A549 (cell line): ENCODE measurements around the gene CIAO2A. TPM values are rescaled to one million over a fixed set of nuclear protein-coding genes. Genes with fewer than 3 reads are reported as not detected.
A peak's percentile ranks its signal among the peaks of the same experiment; 100 is the strongest.
"Not testable (repeated sequence)": the region's sequence is repeated elsewhere in the genome, so short reads cannot be mapped to it uniquely, and the experiment has no call there.

Source experiments
- ATAC-seq, 2 experiments: fragments of 200-7000 bp in 1 of 2; fragments of >200 bp in 1 of 2; cut with Nextera tagmentation in 1 of 2; cut with Tn5 transposase in 1 of 2; 3 replicates each; pipeline versions ENCODE4 v1.8.0 to v1.9.1; 2018 to 2020; ENCODE audit warnings: mild to moderate bottlenecking in 1 of 2, moderate library complexity in 1 of 2
- CTCF ChIA-PET: fragments of 300-600 bp; sonication (Branson Sonifier 250); formaldehyde crosslinking; extraction: SDS; loops from one replicate; lab custom pipeline; 2021; ENCODE audit warnings: antibody characterized with exemption, inconsistent platforms; lab: Yijun Ruan, JAX
- POLR2A ChIA-PET: fragments of 350-600 bp; formaldehyde crosslinking; extraction: SDS; loops from one replicate; lab custom pipeline; 2021; ENCODE audit warnings: antibody characterized with exemption, inconsistent platforms; lab: Yijun Ruan, JAX
- DNase-seq, 2 experiments: peaks; one replicate each; pipeline versions ENCODE4 v3.0.0 to v3.0.0-alpha.2; 2011 to 2016; ENCODE audit warnings: low read depth in 1 of 2, low spot score in 1 of 2
- FAIRE-seq: peaks from 2 replicates; lab custom pipeline; 2011; peaks lifted over from hg19 to GRCh38; lab: Jason Lieb, UNC
- H3K27ac ChIP-seq, 2 experiments: fragments of >200 bp; sonication (Bioruptor Twin); formaldehyde crosslinking; 3 replicates each; pipeline ENCODE4 v1.5.1; 2016 to 2017
- H3K4me1 ChIP-seq: fragments of >200 bp; sonication (Bioruptor Twin); formaldehyde crosslinking; 3 replicates; pipeline ENCODE4 v1.6.1; 2016
- H3K4me2 ChIP-seq: fragments of >200 bp; sonication (Bioruptor Twin); formaldehyde crosslinking; 3 replicates; pipeline ENCODE4 v1.6.1; 2016
- H3K4me3 ChIP-seq: fragments of >200 bp; sonication (Bioruptor Twin); formaldehyde crosslinking; 3 replicates; pipeline ENCODE4 v1.5.1; 2016
- H3K9me3 ChIP-seq: fragments of >200 bp; sonication (Bioruptor Twin); formaldehyde crosslinking; 3 replicates; pipeline ENCODE4 v1.6.1; 2016
- ATOH8 ChIP-seq: fragments of 250-450 bp; sonication (Bioruptor Pico); IDR thresholded peaks from 2 replicates; pipeline ENCODE4 v1.5.0; 2020; ENCODE audit warnings: low read depth, mild to moderate bottlenecking, moderate library complexity
- CHD4 ChIP-seq: fragments of 200-600 bp; sonication (generic); IDR thresholded peaks from 2 replicates; pipeline ENCODE4 v1.6.1; 2016; ENCODE audit warnings: antibody characterized with exemption, mild to moderate bottlenecking, borderline replicate concordance
- EHMT2 ChIP-seq: fragments of 200-600 bp; sonication (generic); IDR thresholded peaks from 2 replicates; pipeline ENCODE4 v1.6.1; 2016; ENCODE audit warnings: antibody characterized with exemption, low read depth, mild to moderate bottlenecking, moderate library complexity
- ESRRA ChIP-seq: fragments of 150-350 bp; IDR thresholded peaks from 2 replicates; pipeline ENCODE4 v1.6.1; 2014; ENCODE audit warnings: mild to moderate bottlenecking, low read length, borderline replicate concordance
- HES2 ChIP-seq: fragments of >200 bp; sonication (Bioruptor Twin); formaldehyde crosslinking; IDR thresholded peaks from 2 replicates; pipeline ENCODE4 v1.6.1; 2016
- HOXB13 ChIP-seq: fragments of 250-450 bp; sonication (Bioruptor Pico); IDR thresholded peaks from 2 replicates; pipeline ENCODE4 v1.5.0; 2020; ENCODE audit warnings: low read depth, mild to moderate bottlenecking, moderate library complexity
- KDM1A ChIP-seq: fragments of 200-600 bp; sonication (generic); IDR thresholded peaks from 2 replicates; pipeline ENCODE4 v1.6.1; 2016; ENCODE audit warnings: low read depth, mild to moderate bottlenecking
- KDM5A ChIP-seq: fragments of 200-600 bp; sonication (generic); IDR thresholded peaks from 2 replicates; pipeline ENCODE4 v1.6.1; 2016; ENCODE audit warnings: antibody characterized with exemption, mild to moderate bottlenecking
- MAFK ChIP-seq: fragments of 450-650 bp; IDR thresholded peaks from 2 replicates; pipeline ENCODE4 v1.6.1; 2014; ENCODE audit not compliant: partially characterized antibody
- MAZ ChIP-seq: fragments of 150-350 bp; IDR thresholded peaks from 2 replicates; pipeline ENCODE4 v1.6.1; 2014; ENCODE audit warnings: antibody characterized with exemption, low read depth, low read length, borderline replicate concordance
- NR3C1 ChIP-seq: fragments of >200 bp; sonication (Bioruptor Twin); formaldehyde crosslinking; IDR thresholded peaks from 3 replicates; pipeline ENCODE4 v1.6.1; 2017
- RFX5 ChIP-seq: fragments of 450-650 bp; IDR thresholded peaks from 2 replicates; pipeline ENCODE4 v1.7.1; 2014; ENCODE audit warnings: antibody characterized with exemption, mild to moderate bottlenecking, moderate library complexity
- TFCP2L1 ChIP-seq: fragments of 250-450 bp; sonication (Bioruptor Pico); IDR thresholded peaks from 2 replicates; pipeline ENCODE4 v1.5.0; 2021; ENCODE audit warnings: mild to moderate bottlenecking
- ZSCAN20 ChIP-seq: fragments of 250-450 bp; sonication (Bioruptor Pico); IDR thresholded peaks from 2 replicates; pipeline ENCODE4 v1.8.0; 2022; ENCODE audit warnings: mild to moderate bottlenecking, moderate library complexity
- WGBS: methylation state at CpG from one replicate; pipeline ENCODE4 v1.1.6; 2017; ENCODE audit errors: missing lambda C conversion rate; 5-methylcytosine and 5-hydroxymethylcytosine counted together
- polyA plus RNA-seq, 4 experiments: library from polyadenylated mRNA; depleted of rRNA in 3 of 4; stranded (reverse); fragments of >200 nt; fragmentation: RNase III in 1 of 4; extraction: RNeasy Plus Mini Kit Qiagen cat#74134 plus additional on column Dnase treatment in 1 of 4; gene quantifications; 2 replicates in 3 of 4; 3 replicates in 1 of 4; pipeline ENCODE4 v1.2.3, GENCODE V29; 2011 to 2017

Gene CIAO2A
- polyA plus RNA-seq, 2 of the 4 experiments (the other 2 are of a cell fraction) = 156 to 231 TPM

GRCh38 chr15:64059104-64059503 is 34.5 kb downstream of the CIAO2A start:
- FAIRE-seq, DNase-seq, H3K4me3 ChIP-seq, H3K4me2 ChIP-seq, ATAC-seq, POLR2A ChIA-PET, H3K9me3 ChIP-seq, H3K4me1 ChIP-seq, H3K27ac ChIP-seq: not testable (repeated sequence)
- CTCF ChIA-PET = interaction anchor here (1.5 kb wide), 1 partner anchor 307 kb away, joined by 3 read pairs; no protein-coding TSS in a partner anchor
- peak; percentile 61 for TF ChIP-seq MAFK
- 93% methylated on average over 2 of the region's 2 CpGs for WGBS

GRCh38 chr15:64058279-64058678 is 35.4 kb downstream of the CIAO2A start:
- H3K9me3 ChIP-seq = no peaks in the 10 kb centered on the region
- ATAC-seq = no peak
- H3K4me1 ChIP-seq = no peaks in the 10 kb centered on the region
- CTCF ChIA-PET = interaction anchor here (0.9 to 15.1 kb wide), 3 partner anchors 11 to 111 kb away, joined by 3 to 173 read pairs (median 3); partner anchors contain the start of gene DAPK2
- H3K27ac ChIP-seq = no peak overlapping the region
- TF ChIP-seq KDM5A (no peak), TFCP2L1 (CRISPR knock-in tag) (no peak), HES2 (no peak), RFX5 (no peak), ZSCAN20 (no peak), KDM1A (no peak), NR3C1 (no peak), HOXB13 (CRISPR knock-in tag) (no peak), MAZ (no peak), ESRRA (no peak), ATOH8 (CRISPR knock-in tag) (no peak), CHD4 (no peak), EHMT2 (no peak)
- TF ChIP-seq, all 56 proteins: peak for 0
- FAIRE-seq (no peak), DNase-seq (no peak)
- no peak overlapping the region for H3K4me2 ChIP-seq
- WGBS = 75% methylated on average over 5 of the region's 5 CpGs
- no peak overlapping the region for H3K4me3 ChIP-seq
- POLR2A ChIA-PET = no interaction called here

GRCh38 chr15:64053674-64054073 is 40.0 kb downstream of the CIAO2A start:
- H3K9me3 ChIP-seq, H3K27ac ChIP-seq, H3K4me3 ChIP-seq, ATAC-seq, FAIRE-seq, POLR2A ChIA-PET, H3K4me2 ChIP-seq, DNase-seq: not testable (repeated sequence)
- CTCF ChIA-PET = interaction anchor here (0.7 to 15.1 kb wide), 9 partner anchors 8 to 442 kb away, joined by 3 to 173 read pairs (median 6); partner anchors contain the start of gene DAPK2
- WGBS = 89% methylated on average over 12 of the region's 12 CpGs
- peaks cover 22% of the 10 kb centered on the region for H3K4me1 ChIP-seq

- Histone ChIP-seq H3K9me3 (no peaks in the 10 kb centered on the region), H3K4me3 (no peak overlapping the region), H3K4me1 (peaks cover 22% of the 10 kb centered on the region), H3K4me2 (no peak overlapping the region)
- DNase-seq = no peak
- CTCF ChIA-PET = interaction anchor here (0.7 to 15.1 kb wide), 8 partner anchors 10 to 441 kb away, joined by 3 to 173 read pairs (median 6); no protein-coding TSS in a partner anchor
- TF ChIP-seq MAFK = peak; percentile 97
- TF ChIP-seq KDM5A = no peak
- TF ChIP-seq, all 56 proteins: peak for 1
- no peak for ATAC-seq
- WGBS = 83% methylated on average over 5 of the region's 5 CpGs
- FAIRE-seq = no peak
- H3K27ac ChIP-seq = no peak overlapping the region
- POLR2A ChIA-PET = no interaction called here
Observed at GRCh38 chr15:64052925-64053491, 40.6 kb downstream of the CIAO2A start.
